CD4-positive, alpha-beta T cell (primary cell): ENCODE results near the gene P3H2. TPM values are rescaled to one million over a fixed set of nuclear protein-coding genes. Genes with fewer than 3 reads are reported as not detected.

Experiments
- ATAC-seq: fragments of 200-7000 bp; cut with Tn5 transposase; one replicate; pipeline ENCODE4 v1.10.0; 2022; ENCODE audit warnings: mild to moderate bottlenecking; ENCODE audit not compliant: poor library complexity
- CTCF ChIA-PET: fragments of 350-600 bp; sonication (Branson Sonifier 250); formaldehyde crosslinking; loops from one replicate; lab custom pipeline; 2021; ENCODE audit warnings: antibody characterized with exemption, inconsistent platforms; lab: Charles Lee
- POLR2A ChIA-PET: fragments of 350-600 bp; sonication (Branson Sonifier 250); formaldehyde crosslinking; loops from one replicate; lab custom pipeline; 2021; ENCODE audit warnings: antibody characterized with exemption, inconsistent platforms; lab: Charles Lee
- DNase-seq, 14 experiments: peaks; one replicate each; pipeline ENCODE4 v3.0.0-alpha.2; 2013 to 2020; ENCODE audit warnings: mixed read lengths in 2 of 14
- H3K27ac ChIP-seq, 2 donors: one replicate each; pipeline versions ENCODE4 v1.5.1 to v1.7.0; 2013; ENCODE audit warnings: low read length in 2 of 2, low read depth in 1 of 2, mild to moderate bottlenecking in 1 of 2
- H3K27me3 ChIP-seq, 2 experiments: 1 replicate in 1 of 2; 2 replicates in 1 of 2; pipeline versions ENCODE4 v1.6.1 to v1.7.0; 2013; ENCODE audit warnings: low read length in 2 of 2, control low read depth in 1 of 2, mild to moderate bottlenecking in 1 of 2, moderate library complexity in 1 of 2; ENCODE audit not compliant: insufficient read depth in 2 of 2, control insufficient read depth in 1 of 2
- H3K36me3 ChIP-seq: one replicate; pipeline ENCODE4 v1.6.1; 2013; ENCODE audit warnings: low read length, control low read depth; ENCODE audit not compliant: insufficient read depth
- H3K4me1 ChIP-seq: one replicate; pipeline ENCODE4 v1.6.1; 2013; ENCODE audit warnings: low read length, control low read depth; ENCODE audit not compliant: insufficient read depth
- H3K4me3 ChIP-seq: one replicate; pipeline ENCODE4 v1.5.1; 2013; ENCODE audit warnings: mild to moderate bottlenecking, low read length, moderate library complexity
- H3K9me3 ChIP-seq, 2 experiments: 1 replicate in 1 of 2; 2 replicates in 1 of 2; pipeline versions ENCODE4 v1.6.1 to v1.7.0; 2013; ENCODE audit warnings: low read length in 2 of 2, mild to moderate bottlenecking in 2 of 2, control low read depth in 1 of 2, moderate library complexity in 1 of 2; ENCODE audit not compliant: control insufficient read depth in 1 of 2, insufficient read depth in 1 of 2
- H3K27ac Mint-ChIP-seq: one replicate; pipeline ENCODE4 v1.8.0; 2020; ENCODE audit warnings: mixed read lengths
- H3K27me3 Mint-ChIP-seq: one replicate; pipeline ENCODE4 v1.8.0; 2021; ENCODE audit warnings: mixed read lengths
- H3K36me3 Mint-ChIP-seq: one replicate; pipeline ENCODE4 v1.8.0; 2021; ENCODE audit warnings: low read depth, mixed read lengths
- H3K4me1 Mint-ChIP-seq: one replicate; pipeline ENCODE4 v1.8.0; 2021; ENCODE audit warnings: low read depth, mixed read lengths
- H3K4me3 Mint-ChIP-seq: one replicate; pipeline ENCODE4 v1.8.0; 2020; ENCODE audit warnings: mild to moderate bottlenecking, mixed read lengths
- H3K9me3 Mint-ChIP-seq: one replicate; pipeline ENCODE4 v1.8.0; 2020; ENCODE audit warnings: mixed read lengths
- intact Hi-C, 2 experiments: fragments of 100-400 bp; cut with DNase I in 1 of 2; cut with micrococcal nuclease in 1 of 2; formaldehyde crosslinking; loops; one replicate each; pipeline versions ENCODE4 v1.15.1 to v1.9.0; 2023 to 2025; cut with DNase I, micrococcal nuclease
- total RNA-seq, 174 experiments: library from RNA in 2 of 174; stranded (reverse) in 2 of 174; gene quantifications; one replicate each; pipeline ENCODE4 v1.2.3 and lab custom pipeline; 2021 to 2026
- TF ChIP-seq, protein P1 (sequence below): fragments of 200-600 bp; IDR thresholded peaks from one replicate; pipeline ENCODE4 v1.8.0; 2022; ENCODE audit warnings: antibody characterized with exemption, mild to moderate bottlenecking

The P3H2 gene
- total RNA-seq, 2 experiments from 2014 or later = not detected

DNA sequence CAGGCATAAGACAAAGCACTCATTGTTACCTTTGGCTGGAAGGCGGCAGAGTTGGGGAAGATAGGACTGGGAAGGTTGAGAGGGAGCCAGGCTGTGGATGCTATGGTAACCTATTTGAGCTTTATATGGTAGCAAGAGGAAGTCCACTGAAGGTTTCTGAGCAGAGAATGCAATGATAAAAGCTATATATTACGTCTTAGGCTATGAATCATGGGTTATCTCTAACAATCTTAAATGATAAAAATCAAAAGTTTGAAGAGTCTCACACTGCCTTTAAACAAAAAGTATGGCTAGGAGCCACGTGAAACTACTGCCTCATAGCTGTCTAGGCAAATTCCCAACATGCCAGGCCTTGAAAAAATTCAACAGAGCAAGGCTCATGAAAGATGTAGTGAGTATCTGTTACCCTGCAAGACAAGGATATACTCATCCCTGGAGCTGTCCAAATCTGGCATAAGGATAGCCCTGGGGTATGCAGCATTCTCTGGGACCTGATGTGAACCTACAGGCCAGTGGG, 4.1 kb downstream of the P3H2 start:
- Mint-ChIP-seq H3K4me1 (peaks cover 8% of the 10 kb centered on the region), H3K27me3 (peaks cover 74% of the 10 kb centered on the region), H3K9me3 (no peaks in the 10 kb centered on the region), H3K27ac (no peak overlapping the region), H3K36me3 (no peaks in the 10 kb centered on the region), H3K4me3 (no peak overlapping the region)
- intact Hi-C loops = no loop called here
- POLR2A ChIA-PET = no interaction called here
- TF ChIP-seq, protein P1, sequence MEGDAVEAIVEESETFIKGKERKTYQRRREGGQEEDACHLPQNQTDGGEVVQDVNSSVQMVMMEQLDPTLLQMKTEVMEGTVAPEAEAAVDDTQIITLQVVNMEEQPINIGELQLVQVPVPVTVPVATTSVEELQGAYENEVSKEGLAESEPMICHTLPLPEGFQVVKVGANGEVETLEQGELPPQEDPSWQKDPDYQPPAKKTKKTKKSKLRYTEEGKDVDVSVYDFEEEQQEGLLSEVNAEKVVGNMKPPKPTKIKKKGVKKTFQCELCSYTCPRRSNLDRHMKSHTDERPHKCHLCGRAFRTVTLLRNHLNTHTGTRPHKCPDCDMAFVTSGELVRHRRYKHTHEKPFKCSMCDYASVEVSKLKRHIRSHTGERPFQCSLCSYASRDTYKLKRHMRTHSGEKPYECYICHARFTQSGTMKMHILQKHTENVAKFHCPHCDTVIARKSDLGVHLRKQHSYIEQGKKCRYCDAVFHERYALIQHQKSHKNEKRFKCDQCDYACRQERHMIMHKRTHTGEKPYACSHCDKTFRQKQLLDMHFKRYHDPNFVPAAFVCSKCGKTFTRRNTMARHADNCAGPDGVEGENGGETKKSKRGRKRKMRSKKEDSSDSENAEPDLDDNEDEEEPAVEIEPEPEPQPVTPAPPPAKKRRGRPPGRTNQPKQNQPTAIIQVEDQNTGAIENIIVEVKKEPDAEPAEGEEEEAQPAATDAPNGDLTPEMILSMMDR = no peak
- no peaks in the 10 kb centered on the region for H3K4me1 ChIP-seq
- no peak for ATAC-seq
- peaks cover 16 to 17% of the 10 kb centered on the region in 2 experiments for H3K27me3 ChIP-seq
- CTCF ChIA-PET = no interaction called here
- DNase-seq = no peak
- no peak overlapping the region for H3K27ac ChIP-seq
- no peaks in the 10 kb centered on the region for H3K36me3 ChIP-seq
- H3K4me3 ChIP-seq = no peak overlapping the region
- peaks cover 0 to 12% of the 10 kb centered on the region in 2 experiments for H3K9me3 ChIP-seq

DNA sequence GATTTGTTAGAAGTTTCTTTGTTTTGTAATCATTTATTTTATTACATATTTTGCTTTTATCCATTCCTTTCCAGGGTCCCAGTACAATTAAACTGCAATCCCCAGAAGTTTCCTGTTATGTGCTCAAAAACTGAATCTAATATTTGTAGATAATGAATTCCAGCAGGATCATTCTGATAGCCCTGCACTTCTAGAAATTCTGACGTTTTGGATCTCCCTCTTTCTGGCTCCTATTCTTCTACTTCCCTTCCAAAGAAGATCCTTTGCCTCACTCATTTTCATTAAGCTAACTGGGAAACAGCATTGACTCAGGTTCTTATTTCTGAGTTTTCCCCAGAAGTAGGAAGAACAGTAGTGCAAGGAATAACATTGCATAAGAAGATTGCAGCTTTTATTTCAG, 9.9 kb downstream of the P3H2 start:
- TF ChIP-seq, protein P1 = no peak
- Mint-ChIP-seq H3K9me3 (no peaks in the 10 kb centered on the region), H3K4me1 (no peaks in the 10 kb centered on the region), H3K36me3 (no peaks in the 10 kb centered on the region), H3K27ac (no peak overlapping the region), H3K4me3 (no peak overlapping the region), H3K27me3 (peaks cover 55% of the 10 kb centered on the region)
- intact Hi-C loops = no loop called here
- Histone ChIP-seq H3K36me3 (no peaks in the 10 kb centered on the region), H3K27ac (no peak overlapping the region), H3K4me3 (no peak overlapping the region), H3K27me3 (peaks cover 4 to 9% of the 10 kb centered on the region in 2 experiments), H3K4me1 (no peaks in the 10 kb centered on the region), H3K9me3 (peaks cover 0 to 9% of the 10 kb centered on the region in 2 experiments)
- ChIA-PET CTCF (no interaction called here), POLR2A (no interaction called here)
- ATAC-seq (no peak), DNase-seq (no peak)

DNA sequence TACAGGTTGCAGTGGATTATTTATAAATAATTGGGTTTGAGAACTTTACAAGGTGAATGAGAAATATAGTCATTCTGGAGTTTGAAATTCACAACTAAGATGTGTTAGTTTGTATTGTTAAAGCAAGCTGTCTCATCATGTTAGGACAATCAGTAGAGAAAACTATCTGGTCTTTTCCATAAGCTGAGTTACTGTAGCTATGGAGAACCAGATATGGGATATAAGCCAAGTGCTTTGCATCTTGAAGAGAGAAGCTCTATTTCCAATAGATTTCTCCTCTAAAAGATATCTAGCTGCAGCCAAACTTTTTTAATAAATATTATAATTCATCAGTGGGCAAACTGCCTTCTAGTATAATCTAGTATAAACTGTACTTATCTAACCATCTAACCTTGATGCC, 11.3 kb downstream of the P3H2 start:
- H3K36me3 Mint-ChIP-seq = no peaks in the 10 kb centered on the region
- no peak overlapping the region for H3K27ac Mint-ChIP-seq
- Histone ChIP-seq H3K27ac (no peak overlapping the region), H3K9me3 (peaks cover 0 to 9% of the 10 kb centered on the region in 2 experiments), H3K36me3 (no peaks in the 10 kb centered on the region), H3K27me3 (peaks cover 4 to 12% of the 10 kb centered on the region in 2 experiments), H3K4me1 (no peaks in the 10 kb centered on the region), H3K4me3 (no peak overlapping the region)
- no peak for DNase-seq
- no peak for ATAC-seq
- no peaks in the 10 kb centered on the region for H3K9me3 Mint-ChIP-seq
- intact Hi-C loops = no loop called here
- H3K4me3 Mint-ChIP-seq = no peak overlapping the region
- ChIA-PET CTCF (interaction anchor here (1.5 kb wide), 1 partner anchor 148 kb away, joined by 3 read pairs; no protein-coding TSS in a partner anchor), POLR2A (no interaction called here)
- no peaks in the 10 kb centered on the region for H3K4me1 Mint-ChIP-seq
- TF ChIP-seq, protein P1 = no peak
- peaks cover 49% of the 10 kb centered on the region for H3K27me3 Mint-ChIP-seq
